Purkinje cell (primary cell): ENCODE data around the gene BDKRB1. TPM values are rescaled to one million over a fixed set of nuclear protein-coding genes. Genes with fewer than 3 reads are reported as not detected.

ENCODE experiments used
- polyA plus RNA-seq: library from polyadenylated mRNA; unstranded; fragments of >200 nt; fragmentation: Nextera tagmentation; gene quantifications from 2 replicates; pipeline ENCODE4 v1.2.1, GENCODE V29; 2014

BDKRB1 gene
- not detected in 2 replicates for polyA plus RNA-seq

GRCh38 chr14:96255501-96256366 lies at the start of gene BDKRB1:
Gene BDKRB1 (plus strand): TSS chr14:96256210. CDS start chr14:96263683, 7,473 bp downstream.

Other genes with a start within 250 kb of the BDKRB1 start
- 31.6 and 32.0 TPM in 2 replicates for gene C14orf132, start 216.8 kb upstream of the BDKRB1 start, polyA plus RNA-seq
- gene BDKRB2, start 51.4 kb upstream of the BDKRB1 start, polyA plus RNA-seq: not detected in 2 replicates
- gene ATG2B, start 107.1 kb downstream of the BDKRB1 start, polyA plus RNA-seq: 10.4 and 11.8 TPM in 2 replicates
- gene GSKIP, start 107.3 kb downstream of the BDKRB1 start, polyA plus RNA-seq: 138 and 184 TPM in 2 replicates
- gene AK7, start 135.9 kb downstream of the BDKRB1 start, polyA plus RNA-seq: 23.6 and 29.9 TPM in 2 replicates
- gene PAPOLA, start 246.2 kb downstream of the BDKRB1 start, polyA plus RNA-seq: 96.8 and 121 TPM in 2 replicates